Epithelial cell of proximal tubule (primary cell): Measurements from ENCODE around the gene SLC1A4. TPM values are rescaled to one million over a fixed set of nuclear protein-coding genes. Genes with fewer than 3 reads are reported as not detected.

ENCODE experiments used
- DNase-seq: peaks from one replicate; pipeline ENCODE4 v3.0.0-alpha.2; 2011; ENCODE audit warnings: low read depth
- H3K4me3 ChIP-seq: 2 replicates; pipeline ENCODE4 v1.5.1; 2011; ENCODE audit warnings: low read depth, mild to moderate bottlenecking, low read length
- total RNA-seq: library from RNA; depleted of rRNA; stranded (reverse); fragments of >200 nt; gene quantifications from 2 replicates; pipeline ENCODE4 v1.2.3, GENCODE V29; 2015
- TF ChIP-seq, protein P1 (sequence below): conservative IDR thresholded peaks from 2 replicates; pipeline ENCODE4 v1.5.1; 2012; ENCODE audit warnings: low read depth, mild to moderate bottlenecking, low read length

SLC1A4 gene
- total RNA-seq, 1 donor from 2014 or later: 19.8 TPM

DNA sequence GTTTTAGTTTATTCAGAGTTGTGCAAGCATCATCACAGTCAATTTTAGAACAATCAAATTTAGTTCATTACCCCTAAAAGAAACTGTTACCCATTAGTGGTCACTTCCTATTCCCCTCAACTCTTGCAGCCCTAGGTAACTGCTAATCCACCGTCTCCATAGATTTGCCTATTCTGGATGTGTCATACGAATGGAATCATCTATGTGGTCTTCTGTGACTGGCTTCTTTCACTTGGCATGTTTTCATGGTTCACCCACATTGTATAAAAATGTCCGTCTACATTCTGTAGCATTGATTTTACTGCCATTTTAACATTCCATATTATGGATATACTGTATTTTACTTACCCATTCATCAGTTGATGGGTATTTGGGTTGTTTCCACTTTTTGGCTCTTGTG is 61.7 kb downstream of the SLC1A4 start:
- TF ChIP-seq, protein P1, sequence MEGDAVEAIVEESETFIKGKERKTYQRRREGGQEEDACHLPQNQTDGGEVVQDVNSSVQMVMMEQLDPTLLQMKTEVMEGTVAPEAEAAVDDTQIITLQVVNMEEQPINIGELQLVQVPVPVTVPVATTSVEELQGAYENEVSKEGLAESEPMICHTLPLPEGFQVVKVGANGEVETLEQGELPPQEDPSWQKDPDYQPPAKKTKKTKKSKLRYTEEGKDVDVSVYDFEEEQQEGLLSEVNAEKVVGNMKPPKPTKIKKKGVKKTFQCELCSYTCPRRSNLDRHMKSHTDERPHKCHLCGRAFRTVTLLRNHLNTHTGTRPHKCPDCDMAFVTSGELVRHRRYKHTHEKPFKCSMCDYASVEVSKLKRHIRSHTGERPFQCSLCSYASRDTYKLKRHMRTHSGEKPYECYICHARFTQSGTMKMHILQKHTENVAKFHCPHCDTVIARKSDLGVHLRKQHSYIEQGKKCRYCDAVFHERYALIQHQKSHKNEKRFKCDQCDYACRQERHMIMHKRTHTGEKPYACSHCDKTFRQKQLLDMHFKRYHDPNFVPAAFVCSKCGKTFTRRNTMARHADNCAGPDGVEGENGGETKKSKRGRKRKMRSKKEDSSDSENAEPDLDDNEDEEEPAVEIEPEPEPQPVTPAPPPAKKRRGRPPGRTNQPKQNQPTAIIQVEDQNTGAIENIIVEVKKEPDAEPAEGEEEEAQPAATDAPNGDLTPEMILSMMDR: no peak
- H3K4me3 ChIP-seq: no peak overlapping the region
- no peak for DNase-seq

GRCh38 chr2:65053199-65053598 is 64.0 kb downstream of the SLC1A4 start:
- TF ChIP-seq, protein P1: no peak
- no peak overlapping the region for H3K4me3 ChIP-seq
- no peak for DNase-seq

GRCh38 chr2:65054749-65055421 is 65.7 kb downstream of the SLC1A4 start:
- H3K4me3 ChIP-seq: no peak overlapping the region
- TF ChIP-seq, protein P1: no peak
- no peak for DNase-seq

DNA sequence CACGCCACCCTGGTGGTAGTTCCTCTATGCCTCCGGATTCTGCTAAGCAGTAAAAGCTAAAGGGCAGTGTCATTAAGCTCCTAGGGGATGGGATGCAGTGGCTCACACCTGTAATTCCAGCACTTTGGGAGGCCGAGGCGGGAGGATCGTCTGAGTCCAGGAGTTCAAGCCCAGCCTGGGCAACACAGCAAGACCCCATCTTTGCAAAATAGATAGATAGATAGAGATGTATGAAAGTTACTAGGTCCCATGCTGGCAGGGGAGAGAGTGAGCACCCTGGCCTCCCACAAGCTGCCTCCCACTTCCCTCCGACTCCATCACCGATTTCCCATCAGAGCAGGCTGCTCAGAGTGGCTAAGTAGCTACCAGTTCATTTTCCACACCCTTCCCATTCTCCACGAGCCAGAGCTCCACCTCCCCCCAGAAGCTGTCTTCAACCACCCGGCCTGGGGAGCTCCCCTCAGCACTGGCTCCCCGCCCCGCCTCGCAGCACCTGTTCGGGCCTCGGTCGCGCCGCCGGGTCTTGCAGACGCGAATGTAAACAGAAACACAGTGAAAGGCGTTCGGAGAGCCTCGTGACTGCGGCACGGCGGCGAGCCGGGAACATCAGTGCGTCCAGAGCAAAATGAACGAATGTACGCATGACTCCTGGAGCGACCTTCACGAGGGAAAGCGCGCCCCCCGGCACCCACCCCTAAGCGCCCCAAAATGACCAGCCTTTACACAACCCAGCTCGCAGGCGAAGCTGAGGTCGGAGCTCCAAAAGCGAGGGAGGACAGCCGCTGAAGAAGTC is 66.4 kb downstream of the SLC1A4 start:
- TF ChIP-seq, protein P1: no peak
- no peak for DNase-seq
- peak overlapping the region; percentile 87 for H3K4me3 ChIP-seq

GRCh38 chr2:65056215-65057053 is 67.2 kb downstream of the SLC1A4 start, which contains the start of gene CEP68:
TSS of gene CEP68 (plus strand) at chr2:65056416. CDS start at chr2:65069445, 13,029 bp downstream.
- TF ChIP-seq, protein P1: no peak
- H3K4me3 ChIP-seq: peak within 1 kb of the TSS; percentile 87
- DNase-seq: no peak

GRCh38 chr2:65057054-65057375 is 67.8 kb downstream of the SLC1A4 start:
- TF ChIP-seq, protein P1: no peak

More at GRCh38 chr2:65057054-65057375, 67.8 kb downstream of the SLC1A4 start:
- no peak for DNase-seq
- peak overlapping the region; percentile 87 for H3K4me3 ChIP-seq
